Skeletal muscle tissue (tissue), 4 donors: ENCODE results near the gene DMD. TPM values are rescaled to one million over a fixed set of nuclear protein-coding genes. Genes with fewer than 3 reads are reported as not detected.

ENCODE experiments used
- H3K27ac ChIP-seq: one replicate; pipeline ENCODE4 v1.7.0; 2013; ENCODE audit warnings: mild to moderate bottlenecking, low read depth, low read length, inconsistent platforms
- H3K27me3 ChIP-seq, 3 donors: one replicate each; pipeline ENCODE4 v1.7.0; 2013; ENCODE audit warnings: low read length in 3 of 3; ENCODE audit not compliant: control insufficient read depth in 3 of 3, insufficient read depth in 3 of 3
- H3K36me3 ChIP-seq, 3 donors: one replicate each; pipeline ENCODE4 v1.7.0; 2013; ENCODE audit warnings: low read length in 3 of 3; ENCODE audit not compliant: control insufficient read depth in 3 of 3, insufficient read depth in 3 of 3
- H3K4me1 ChIP-seq, 3 donors: one replicate each; pipeline ENCODE4 v1.7.0; 2013; ENCODE audit warnings: low read length in 3 of 3, mild to moderate bottlenecking in 3 of 3; ENCODE audit not compliant: control insufficient read depth in 3 of 3, insufficient read depth in 3 of 3
- H3K4me3 ChIP-seq, 3 donors: one replicate each; pipeline ENCODE4 v1.7.0; 2013; ENCODE audit warnings: low read length in 3 of 3
- H3K9ac ChIP-seq, 3 donors: one replicate each; pipeline ENCODE4 v1.7.0; 2013; ENCODE audit warnings: low read length in 3 of 3, mild to moderate bottlenecking in 3 of 3, moderate library complexity in 2 of 3, low read depth in 1 of 3
- H3K9me3 ChIP-seq, 3 donors: one replicate each; pipeline ENCODE4 v1.7.0; 2013; ENCODE audit warnings: low read length in 3 of 3; ENCODE audit not compliant: control insufficient read depth in 3 of 3
- total RNA-seq: library from RNA; depleted of rRNA; stranded (reverse); fragments of >200 nt; gene quantifications from one replicate; pipeline ENCODE4 v1.2.3, GENCODE V29; 2014
- donor health status: Osteomylitis.

Gene DMD
- total RNA-seq, 1 donor from 2014 or later: 190 TPM

GRCh38 chrX:32455704-32456103 lies 755.6 kb downstream of the DMD start:
- Histone ChIP-seq H3K9me3 (no peaks in the 10 kb centered on the region), H3K4me1 (no peaks in the 10 kb centered on the region), H3K36me3 (no peaks in the 10 kb centered on the region), H3K4me3 (no peak overlapping the region), H3K27ac (no peak overlapping the region), H3K9ac (no peak overlapping the region), H3K27me3 (no peaks in the 10 kb centered on the region)

- Histone ChIP-seq H3K4me1 (no peaks in the 10 kb centered on the region), H3K4me3 (no peak overlapping the region), H3K9me3 (no peaks in the 10 kb centered on the region), H3K27ac (no peak overlapping the region), H3K27me3 (no peaks in the 10 kb centered on the region), H3K9ac (no peak overlapping the region), H3K36me3 (no peaks in the 10 kb centered on the region)
Measured at GRCh38 chrX:32451954-32452695, 759.2 kb downstream of the DMD start.

- Histone ChIP-seq H3K4me3 (no peak overlapping the region), H3K4me1 (no peaks in the 10 kb centered on the region), H3K9ac (no peak overlapping the region), H3K36me3 (no peaks in the 10 kb centered on the region), H3K27ac (no peak overlapping the region), H3K9me3 (no peaks in the 10 kb centered on the region), H3K27me3 (no peaks in the 10 kb centered on the region)
Measured at GRCh38 chrX:32448945-32449344, 762.4 kb downstream of the DMD start.

- Histone ChIP-seq H3K9ac (no peak overlapping the region), H3K27me3 (no peaks in the 10 kb centered on the region), H3K4me3 (no peak overlapping the region), H3K4me1 (no peaks in the 10 kb centered on the region), H3K9me3 (no peaks in the 10 kb centered on the region), H3K36me3 (no peaks in the 10 kb centered on the region), H3K27ac (no peak overlapping the region)
Measured at GRCh38 chrX:32448320-32448719, 763.0 kb downstream of the DMD start.

GRCh38 chrX:32447640-32448039 lies 763.7 kb downstream of the DMD start:
- Histone ChIP-seq H3K27ac (no peak overlapping the region), H3K27me3 (no peaks in the 10 kb centered on the region), H3K4me1 (no peaks in the 10 kb centered on the region), H3K36me3 (no peaks in the 10 kb centered on the region), H3K9me3 (no peaks in the 10 kb centered on the region), H3K4me3 (no peak overlapping the region), H3K9ac (no peak overlapping the region)

GRCh38 chrX:32443841-32444240 lies 767.5 kb downstream of the DMD start:
- H3K9me3 ChIP-seq: no peaks in the 10 kb centered on the region
- H3K27ac ChIP-seq: no peak overlapping the region
- H3K36me3 ChIP-seq: no peaks in the 10 kb centered on the region
- no peaks in the 10 kb centered on the region for H3K27me3 ChIP-seq
- no peaks in the 10 kb centered on the region for H3K4me1 ChIP-seq
- no peak overlapping the region for H3K4me3 ChIP-seq
- H3K9ac ChIP-seq: no peak overlapping the region

GRCh38 chrX:32421266-32421665 lies 790.1 kb downstream of the DMD start:
- Histone ChIP-seq H3K9ac (no peak overlapping the region), H3K4me1 (no peaks in the 10 kb centered on the region), H3K36me3 (no peaks in the 10 kb centered on the region), H3K27me3 (no peaks in the 10 kb centered on the region), H3K27ac (no peak overlapping the region), H3K9me3 (no peaks in the 10 kb centered on the region), H3K4me3 (no peak overlapping the region)

GRCh38 chrX:32408389-32408788 lies 803.0 kb downstream of the DMD start:
- no peak overlapping the region for H3K4me3 ChIP-seq
- no peak overlapping the region for H3K9ac ChIP-seq
- no peak overlapping the region for H3K27ac ChIP-seq
- no peaks in the 10 kb centered on the region for H3K27me3 ChIP-seq
- H3K4me1 ChIP-seq: no peaks in the 10 kb centered on the region
- H3K36me3 ChIP-seq: no peaks in the 10 kb centered on the region
- no peaks in the 10 kb centered on the region for H3K9me3 ChIP-seq

- Histone ChIP-seq H3K36me3 (no peaks in the 10 kb centered on the region), H3K9me3 (no peaks in the 10 kb centered on the region), H3K27ac (no peak overlapping the region), H3K4me3 (no peak overlapping the region), H3K9ac (no peak overlapping the region), H3K27me3 (no peaks in the 10 kb centered on the region), H3K4me1 (no peaks in the 10 kb centered on the region)
Measured at GRCh38 chrX:32397562-32398216, 813.7 kb downstream of the DMD start.

- H3K36me3 ChIP-seq: no peaks in the 10 kb centered on the region
Measured at GRCh38 chrX:32395878-32396277, 815.5 kb downstream of the DMD start.

More at GRCh38 chrX:32395878-32396277, 815.5 kb downstream of the DMD start:
- H3K9me3 ChIP-seq: no peaks in the 10 kb centered on the region
- no peaks in the 10 kb centered on the region for H3K4me1 ChIP-seq
- H3K27ac ChIP-seq: no peak overlapping the region
- no peak overlapping the region for H3K4me3 ChIP-seq
- no peak overlapping the region for H3K9ac ChIP-seq
- H3K27me3 ChIP-seq: no peaks in the 10 kb centered on the region
